Fibroblast of lung (primary cell): ENCODE measurements around the gene EBF4. TPM values are rescaled to one million over a fixed set of nuclear protein-coding genes. Genes with fewer than 3 reads are reported as not detected.
"Not testable (repeated sequence)": the region's sequence is repeated elsewhere in the genome, so short reads cannot be mapped to it uniquely, and the experiment has no call there.

ENCODE experiments used
- DNase-seq, 2 donors: peaks; one replicate each; pipeline versions ENCODE4 v3.0.0 to v3.0.0-alpha.2; 2010; ENCODE audit warnings: low read depth in 2 of 2
- H2AFZ ChIP-seq: 2 replicates; pipeline ENCODE4 v1.5.1; 2012; ENCODE audit warnings: low read length, control low read depth, inconsistent platforms
- H3K27ac ChIP-seq: 2 replicates; pipeline ENCODE4 v1.5.1; 2011; ENCODE audit warnings: low read length, control low read depth; ENCODE audit not compliant: insufficient read depth
- H3K27me3 ChIP-seq: 2 replicates; pipeline ENCODE4 v1.5.1; 2011; ENCODE audit warnings: mild to moderate bottlenecking, low read length; ENCODE audit not compliant: control insufficient read depth, insufficient read depth
- H3K36me3 ChIP-seq: 2 replicates; pipeline ENCODE4 v1.5.1; 2011; ENCODE audit warnings: low read length; ENCODE audit not compliant: control insufficient read depth, insufficient read depth
- H3K4me1 ChIP-seq: 2 replicates; pipeline ENCODE4 v1.5.1; 2011; ENCODE audit warnings: low read length; ENCODE audit not compliant: control insufficient read depth, insufficient read depth; ENCODE audit errors: extremely low read depth
- H3K4me2 ChIP-seq: 2 replicates; pipeline ENCODE4 v1.5.1; 2011; ENCODE audit warnings: low read length, control low read depth; ENCODE audit not compliant: insufficient read depth; ENCODE audit errors: extremely low read depth
- H3K4me3 ChIP-seq, 4 experiments: fragments of 200-600 bp in 1 of 4; sonication (generic) in 1 of 4; replicated peaks in 1 of 4; 2 replicates each; pipeline ENCODE4 v1.5.1; 2011 to 2016; ENCODE audit warnings: low read length in 4 of 4, low read depth in 3 of 4, mild to moderate bottlenecking in 3 of 4, control low read depth in 2 of 4, inconsistent platforms in 1 of 4, mixed read lengths in 1 of 4; ENCODE audit not compliant: insufficient read depth in 1 of 4; ENCODE audit errors: control extremely low read depth in 1 of 4
- H3K79me2 ChIP-seq: 2 replicates; pipeline ENCODE4 v1.5.1; 2012; ENCODE audit warnings: mild to moderate bottlenecking, low read length, inconsistent platforms; ENCODE audit not compliant: control insufficient read depth, insufficient read depth
- H3K9ac ChIP-seq: 2 replicates; pipeline ENCODE4 v1.5.1; 2011; ENCODE audit warnings: mild to moderate bottlenecking, low read length, control low read depth; ENCODE audit not compliant: insufficient read depth
- H3K9me3 ChIP-seq: 2 replicates; pipeline ENCODE4 v1.5.1; 2012; ENCODE audit warnings: low read depth, low read length; ENCODE audit not compliant: control insufficient read depth, insufficient read depth
- H4K20me1 ChIP-seq: 2 replicates; pipeline ENCODE4 v1.5.1; 2011; ENCODE audit warnings: low read length; ENCODE audit not compliant: control insufficient read depth, insufficient read depth; ENCODE audit errors: extremely low read depth
- CTCF ChIP-seq, 2 donors: IDR thresholded peaks in 1 of 2; conservative IDR thresholded peaks in 1 of 2; 1 replicate in 1 of 2; 2 replicates in 1 of 2; pipeline ENCODE4 v1.5.1; 2011 to 2012; ENCODE audit warnings: low read length in 2 of 2, control low read depth in 1 of 2, inconsistent platforms in 1 of 2, low read depth in 1 of 2, mild to moderate bottlenecking in 1 of 2
- EZH2 ChIP-seq: IDR thresholded peaks from 2 replicates; pipeline ENCODE4 v1.5.1; 2012; ENCODE audit warnings: low read length, control low read depth, mild to moderate bottlenecking; ENCODE audit errors: missing control alignments
- polyA plus RNA-seq, 2 donors: library from polyadenylated mRNA; depleted of rRNA in 1 of 2; stranded (reverse) in 1 of 2; unstranded in 1 of 2; fragments of >200 nt; gene quantifications; 2 replicates each; pipeline ENCODE4 v1.2.1, GENCODE V29; 2011 to 2012; ENCODE audit warnings: missing spikeins in 1 of 2
- total RNA-seq: library from RNA; depleted of rRNA; stranded (reverse); fragments of >200 nt; gene quantifications from 2 replicates; pipeline ENCODE4 v1.2.1, GENCODE V29; 2014

The EBF4 gene
- total and polyA plus RNA-seq, 2 donors (not counting 1 experiment from before 2014, with no cell fraction given) = 0.35 to 0.99 TPM

DNA sequence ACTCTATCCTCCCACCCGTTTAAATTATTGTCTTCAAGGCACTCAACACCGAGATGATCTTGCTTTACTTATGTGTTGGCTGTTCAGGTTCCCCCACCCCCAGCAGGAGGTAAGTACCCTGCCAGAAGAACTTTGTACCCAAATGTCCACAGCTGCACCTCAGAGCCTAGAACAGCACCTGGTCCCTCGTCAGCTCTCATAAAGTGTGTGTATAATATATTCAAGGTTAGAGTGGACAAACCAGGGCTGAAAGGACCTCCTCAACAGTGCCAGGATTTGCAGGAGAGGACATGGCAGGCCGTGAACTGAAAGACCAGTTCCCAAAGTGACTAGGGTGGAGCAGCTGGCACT lies 113.7 kb downstream of the EBF4 start:
- DNase-seq = no peak
- Histone ChIP-seq H3K9ac (no peak overlapping the region), H3K4me3 (no peak overlapping the region), H3K36me3 (no peaks in the 10 kb centered on the region), H2AFZ (no peak overlapping the region), H3K79me2 (no peaks in the 10 kb centered on the region), H3K27me3 (peaks cover 53% of the 10 kb centered on the region), H4K20me1 (no peaks in the 10 kb centered on the region), H3K4me2 (no peak overlapping the region), H3K9me3 (no peaks in the 10 kb centered on the region), H3K27ac (no peak overlapping the region), H3K4me1 (peaks cover 2% of the 10 kb centered on the region)
- TF ChIP-seq EZH2 = no peak
- TF ChIP-seq CTCF (conservative IDR thresholded peaks at IDR 0.05 in 1 of 2, IDR thresholded peaks at IDR 0.05 in 1 of 2; ENCODE audit: low read depth in 1 of 2, low read length in 2 of 2) = no peak

GRCh38 chr20:2807019-2807418 lies 114.4 kb downstream of the EBF4 start:
- Histone ChIP-seq H3K4me2 (no peak overlapping the region), H3K27me3 (peaks cover 47% of the 10 kb centered on the region), H3K4me3 (no peak overlapping the region), H3K9ac (no peak overlapping the region), H3K4me1 (peaks cover 2% of the 10 kb centered on the region), H3K27ac (no peak overlapping the region), H4K20me1 (no peaks in the 10 kb centered on the region), H3K79me2 (no peaks in the 10 kb centered on the region), H3K36me3 (no peaks in the 10 kb centered on the region), H3K9me3 (no peaks in the 10 kb centered on the region), H2AFZ (no peak overlapping the region)
- TF ChIP-seq EZH2 (no peak), CTCF (conservative IDR thresholded peaks at IDR 0.05 in 1 of 2, IDR thresholded peaks at IDR 0.05 in 1 of 2; ENCODE audit: low read depth in 1 of 2, low read length in 2 of 2) (no peak)
- no peak for DNase-seq

DNA sequence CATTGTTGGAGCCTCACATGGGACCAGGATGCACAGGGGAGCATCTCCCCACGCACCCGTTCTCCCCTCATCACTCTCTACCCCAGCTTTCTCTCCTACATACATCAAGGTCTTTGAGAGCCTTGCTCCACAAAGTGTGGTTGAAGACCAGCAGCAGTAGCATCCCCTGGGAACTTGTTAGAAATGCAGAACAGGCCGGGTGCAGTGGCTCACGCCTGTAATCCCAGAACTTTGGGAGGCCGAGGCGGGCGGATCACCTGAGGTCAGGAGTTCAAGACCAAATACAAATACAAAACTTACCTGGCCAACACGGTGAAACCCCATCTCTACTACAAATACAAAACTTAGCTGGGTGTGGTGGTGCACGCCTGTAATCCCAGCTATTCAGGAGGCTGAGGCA lies 115.3 kb downstream of the EBF4 start:
- not testable (repeated sequence) for H4K20me1 ChIP-seq, H3K9me3 ChIP-seq, H3K4me3 ChIP-seq

GRCh38 chr20:2809690-2810089 lies 117.1 kb downstream of the EBF4 start:
- Histone ChIP-seq H3K9ac (no peak overlapping the region), H2AFZ (no peak overlapping the region), H4K20me1 (no peaks in the 10 kb centered on the region), H3K27me3 (peaks cover 30% of the 10 kb centered on the region), H3K79me2 (no peaks in the 10 kb centered on the region), H3K27ac (no peak overlapping the region), H3K36me3 (no peaks in the 10 kb centered on the region), H3K4me1 (peaks cover 6% of the 10 kb centered on the region), H3K9me3 (no peaks in the 10 kb centered on the region), H3K4me2 (no peak overlapping the region), H3K4me3 (no peak overlapping the region)
- TF ChIP-seq CTCF (conservative IDR thresholded peaks at IDR 0.05 in 1 of 2, IDR thresholded peaks at IDR 0.05 in 1 of 2; ENCODE audit: low read depth in 1 of 2, low read length in 2 of 2) = no peak
- no peak for TF ChIP-seq EZH2
- DNase-seq = no peak

More for the DNA sequence above, 115.3 kb downstream of the EBF4 start:
- H3K9ac ChIP-seq, H3K4me1 ChIP-seq, H3K27ac ChIP-seq, H3K36me3 ChIP-seq, DNase-seq, H3K79me2 ChIP-seq, H3K4me2 ChIP-seq, H2AFZ ChIP-seq: not testable (repeated sequence)
- H3K27me3 ChIP-seq = peaks cover 39% of the 10 kb centered on the region
